DND-41 (cell line): ENCODE results near the gene MCFD2.

Source experiments
- EZH2 ChIP-seq: IDR thresholded peaks from 3 replicates; pipeline ENCODE4 v1.6.1; 2012; ENCODE audit warnings: borderline replicate concordance, low read depth, mild to moderate bottlenecking, moderate library complexity, low read length, inconsistent platforms; ENCODE audit not compliant: severe bottlenecking
- TF ChIP-seq, protein P1 (sequence below): IDR thresholded peaks from 2 replicates; pipeline ENCODE4 v1.5.1; 2012; ENCODE audit warnings: borderline replicate concordance, low read length, moderate library complexity, mild to moderate bottlenecking; ENCODE audit not compliant: poor library complexity, severe bottlenecking; ENCODE audit errors: extremely low read depth

DNA sequence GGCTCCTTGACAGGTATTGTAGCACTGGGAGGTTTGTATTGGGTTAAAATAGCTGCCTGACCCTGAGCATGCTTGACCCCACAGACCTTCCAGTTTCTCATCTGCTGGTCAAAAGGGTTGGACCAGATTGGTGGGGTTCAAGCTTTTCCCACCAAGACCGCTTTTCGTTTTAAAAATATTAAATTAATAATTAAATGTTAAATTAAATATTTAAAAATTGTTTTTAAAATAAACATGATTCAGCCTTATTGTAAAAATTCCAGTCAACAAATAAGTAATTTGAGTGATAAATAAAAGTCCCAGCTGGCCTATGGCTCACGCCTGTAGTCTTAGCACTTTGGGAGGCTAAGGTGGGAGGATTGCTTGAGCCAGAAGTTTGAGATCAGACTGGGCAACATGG is 36.6 kb upstream of the MCFD2 start:
- TF ChIP-seq, protein P1, sequence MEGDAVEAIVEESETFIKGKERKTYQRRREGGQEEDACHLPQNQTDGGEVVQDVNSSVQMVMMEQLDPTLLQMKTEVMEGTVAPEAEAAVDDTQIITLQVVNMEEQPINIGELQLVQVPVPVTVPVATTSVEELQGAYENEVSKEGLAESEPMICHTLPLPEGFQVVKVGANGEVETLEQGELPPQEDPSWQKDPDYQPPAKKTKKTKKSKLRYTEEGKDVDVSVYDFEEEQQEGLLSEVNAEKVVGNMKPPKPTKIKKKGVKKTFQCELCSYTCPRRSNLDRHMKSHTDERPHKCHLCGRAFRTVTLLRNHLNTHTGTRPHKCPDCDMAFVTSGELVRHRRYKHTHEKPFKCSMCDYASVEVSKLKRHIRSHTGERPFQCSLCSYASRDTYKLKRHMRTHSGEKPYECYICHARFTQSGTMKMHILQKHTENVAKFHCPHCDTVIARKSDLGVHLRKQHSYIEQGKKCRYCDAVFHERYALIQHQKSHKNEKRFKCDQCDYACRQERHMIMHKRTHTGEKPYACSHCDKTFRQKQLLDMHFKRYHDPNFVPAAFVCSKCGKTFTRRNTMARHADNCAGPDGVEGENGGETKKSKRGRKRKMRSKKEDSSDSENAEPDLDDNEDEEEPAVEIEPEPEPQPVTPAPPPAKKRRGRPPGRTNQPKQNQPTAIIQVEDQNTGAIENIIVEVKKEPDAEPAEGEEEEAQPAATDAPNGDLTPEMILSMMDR = no peak
- TF ChIP-seq EZH2 = no peak
